ENCODE data around the gene MAGI1.

- no peak for TF ChIP-seq POLR2A (IDR thresholded peaks at IDR 0.05)
- no peak for TF ChIP-seq CTCF (IDR thresholded peaks at IDR 0.05)
Measured at GRCh38 chr3:65807225-65807624, 231.5 kb downstream of the MAGI1 start.

Measured in lower leg skin (tissue), 3 donors.